Sciatic nerve (tissue), 2 donors: ENCODE data around the gene UNC13D. TPM values are rescaled to one million over a fixed set of nuclear protein-coding genes. Genes with fewer than 3 reads are reported as not detected.
"Not testable (repeated sequence)": the region's sequence is repeated elsewhere in the genome, so short reads cannot be mapped to it uniquely, and the experiment has no call there.

ENCODE experiments used
- ATAC-seq: fragments of 200-7000 bp; cut with Tn5 transposase; one replicate; pipeline ENCODE4 v1.9.1; 2020; ENCODE audit warnings: mild to moderate bottlenecking, moderate library complexity
- DNase-seq: peaks from one replicate; pipeline ENCODE4 v3.0.0-alpha.2; 2020; ENCODE audit warnings: low spot score
- intact Hi-C: fragments of 100-400 bp; cut with DNase I; formaldehyde crosslinking; loops from one replicate; pipeline ENCODE4 v1.14.2; 2022
- microRNA-seq: library from miRNA; unstranded; fragments of <30 nt; microRNA quantifications from one replicate; pipeline ENCODE4 v1.2.0, GENCODE V29; 2020
- total RNA-seq: library from RNA; stranded (reverse); fragmentation: NEBNext Ultra II Directional; extraction: Animal tissue kit (Norgen Biotek cat#: 25700); gene quantifications from one replicate; pipeline ENCODE4 v1.2.1, GENCODE V29; 2021
- donor health status: DM: no; HTN: no; CAD: no.
- donor health status: DM: no; HTN: no; CAD: no.

UNC13D gene
- total RNA-seq, 1 donor from 2014 or later = 30.9 TPM

- DNase-seq (no peak), ATAC-seq (no peak)
- intact Hi-C loops = no loop called here
Observed at GRCh38 chr17:75783069-75783783, 61.0 kb downstream of the UNC13D start.

GRCh38 chr17:75779987-75780889 lies 64.0 kb downstream of the UNC13D start:
- intact Hi-C loops = no loop called here
- ATAC-seq (no peak), DNase-seq (no peak)

- peak; percentile 84 for ATAC-seq
- intact Hi-C loops = no loop called here
- DNase-seq = peak; percentile 98
Observed at GRCh38 chr17:75779250-75779986, 64.8 kb downstream of the UNC13D start.

- peak; percentile 83 for DNase-seq
- intact Hi-C loops = no loop called here
- ATAC-seq = no peak
Observed at GRCh38 chr17:75778861-75779249, 65.3 kb downstream of the UNC13D start.

- DNase-seq, intact Hi-C loops, ATAC-seq: not testable (repeated sequence)
Observed at GRCh38 chr17:75778066-75778860, 65.9 kb downstream of the UNC13D start.

GRCh38 chr17:75777296-75777922 lies 66.8 kb downstream of the UNC13D start:
- intact Hi-C loops = no loop called here
- DNase-seq (no peak), ATAC-seq (no peak)

Small RNA genes lying within 50 kb of the gene (microRNA-seq; reads per million reads assigned to microRNA genes)
- gene MIR4738 = 1.8 reads per million

Other genes starting within 250 kb of the UNC13D start
- 12.5 TPM for gene SMIM5, start 211.0 kb downstream of the UNC13D start, total RNA-seq
- gene RECQL5, start 177.2 kb downstream of the UNC13D start, total RNA-seq = 35.2 TPM
- gene SAP30BP, start 177.1 kb downstream of the UNC13D start, total RNA-seq = 107 TPM
- 469 TPM for gene ITGB4, start 122.9 kb downstream of the UNC13D start, total RNA-seq
- 23.7 TPM for gene GALK1, start 79.2 kb downstream of the UNC13D start, total RNA-seq
- gene UNK, start 59.6 kb downstream of the UNC13D start, total RNA-seq = 41.4 TPM
- gene WBP2, start 10.9 kb upstream of the UNC13D start, total RNA-seq = 156 TPM
- 50.7 TPM for gene TRIM47, start 34.2 kb upstream of the UNC13D start, total RNA-seq
- gene TRIM65, start 52.5 kb upstream of the UNC13D start, total RNA-seq = 24.7 TPM
- gene MRPL38, start 60.5 kb upstream of the UNC13D start, total RNA-seq = 73.6 TPM
- gene FBF1, start 96.6 kb upstream of the UNC13D start, total RNA-seq = 18.5 TPM
- 64.6 TPM for gene ACOX1, start 134.8 kb upstream of the UNC13D start, total RNA-seq
- 8.1 TPM for gene TEN1, start 134.8 kb upstream of the UNC13D start, total RNA-seq
- gene CDK3, start 156.5 kb upstream of the UNC13D start, total RNA-seq = 5.2 TPM
- 1.2 TPM for gene EVPL, start 182.9 kb upstream of the UNC13D start, total RNA-seq
- 65.1 TPM for gene SRP68, start 228.1 kb upstream of the UNC13D start, total RNA-seq
- gene GALR2, start 230.4 kb upstream of the UNC13D start, total RNA-seq = not detected
- gene ZACN, start 234.8 kb upstream of the UNC13D start, total RNA-seq = not detected